Erythroblast (primary cell): Measurements from ENCODE around the gene DGKD.

Source experiments
- GATA1 ChIP-seq: IDR thresholded peaks from 2 replicates; pipeline ENCODE4 v1.6.1; 2011; ENCODE audit warnings: low read depth, mild to moderate bottlenecking, control low read depth, low read length, moderate library complexity
- POLR2A ChIP-seq: IDR thresholded peaks from 2 replicates; pipeline ENCODE4 v1.6.1; 2011; ENCODE audit warnings: mild to moderate bottlenecking, low read length

DNA sequence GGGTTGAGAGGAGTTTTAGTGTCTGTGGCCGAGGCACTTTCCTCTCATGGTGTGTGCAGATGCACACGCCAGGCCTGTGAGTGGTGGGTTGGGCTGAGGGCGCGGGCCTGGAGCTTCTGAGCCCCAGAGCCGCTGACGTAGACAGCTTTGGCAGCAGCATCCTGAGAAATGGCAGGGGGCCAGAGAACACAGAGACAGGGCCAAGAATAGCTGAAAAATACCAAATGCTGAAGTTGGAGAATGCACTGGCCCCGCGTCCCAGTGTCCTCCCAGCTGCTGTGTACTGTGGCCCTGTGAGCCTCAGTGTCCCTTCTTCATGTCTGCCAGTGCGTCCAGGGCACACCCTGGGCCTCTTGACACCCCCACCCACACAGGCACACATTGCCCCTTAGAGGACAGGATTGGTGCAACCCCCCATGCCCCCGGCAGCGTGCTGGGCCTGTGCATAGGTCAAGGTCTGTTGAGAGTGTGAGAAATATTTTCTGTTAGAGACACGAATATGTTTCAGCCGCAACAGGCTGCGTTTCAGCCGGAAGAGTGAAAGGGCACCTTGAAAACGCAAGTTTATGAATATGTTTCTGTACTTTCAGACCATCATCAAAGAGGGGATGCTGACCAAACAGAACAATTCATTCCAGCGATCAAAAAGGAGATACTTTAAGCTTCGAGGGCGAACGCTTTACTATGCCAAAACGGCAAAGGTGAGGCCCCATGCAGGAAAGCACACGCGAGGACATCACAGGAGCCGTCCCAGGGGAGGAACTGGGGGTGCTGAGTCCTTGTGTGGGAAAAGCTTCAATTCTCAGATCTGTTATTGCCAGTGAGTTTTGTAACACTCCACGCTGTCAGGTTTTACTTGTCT is 33.6 kb downstream of the DGKD start:
- TF ChIP-seq POLR2A (no peak), GATA1 (no peak)
